SK-N-MC (cell line): ENCODE measurements around the gene SNX24.

ENCODE experiments used
- EZH2 ChIP-seq: fragments of 200-600 bp; sonication (generic); IDR thresholded peaks from one replicate; pipeline ENCODE4 v1.6.1; 2017; ENCODE audit warnings: antibody characterized with exemption
- FOXP2 ChIP-seq: optimal IDR thresholded peaks from 2 replicates; pipeline ENCODE3; 2011; ENCODE audit warnings: mild to moderate bottlenecking, moderate library complexity; ENCODE audit not compliant: insufficient read depth; ENCODE audit errors: extremely low read length, control extremely low read depth
- POLR2AphosphoS5 ChIP-seq: IDR thresholded peaks from 2 replicates; pipeline ENCODE4 v1.6.1; 2012; ENCODE audit warnings: mild to moderate bottlenecking, low read depth, low read length, borderline replicate concordance

DNA sequence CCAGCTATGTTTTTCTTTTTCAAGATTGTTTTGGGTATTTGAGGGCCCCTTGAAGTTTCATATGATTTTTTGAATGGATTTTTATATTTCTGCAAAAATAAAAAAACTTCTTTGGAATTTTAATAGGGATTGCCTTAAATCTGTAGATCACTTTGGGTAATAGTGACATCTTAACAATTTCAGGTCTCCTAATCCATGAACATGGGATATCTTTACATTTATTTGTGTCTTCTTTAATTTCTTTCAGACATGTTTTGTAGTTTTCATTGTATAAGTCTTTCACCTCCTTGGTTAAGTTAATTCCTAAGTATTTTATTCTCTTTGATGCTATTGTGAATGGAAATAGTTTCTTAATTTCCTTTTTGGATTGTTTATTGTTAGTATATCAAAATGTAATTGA, 112.0 kb downstream of the SNX24 start:
- TF ChIP-seq POLR2AphosphoS5 (no peak), EZH2 (no peak), FOXP2 (no peak)
